ENCODE data around the gene ZCCHC14.
"Not testable (repeated sequence)": the region's sequence is repeated elsewhere in the genome, so short reads cannot be mapped to it uniquely, and the experiment has no call there.

ZCCHC14 gene

GRCh38 chr16:87380403-87380802 is 112.4 kb downstream of the ZCCHC14 start:
- Histone ChIP-seq H3K4me3 (ENCODE audit: low read length) (no peak overlapping the region), H3K27me3 (ENCODE audit: control insufficient read depth, insufficient read depth, low read length) (no peaks in the 10 kb centered on the region), H3K9ac (ENCODE audit: low read length) (no peak overlapping the region), H3K4me1 (ENCODE audit: control insufficient read depth, insufficient read depth, low read length) (peaks cover 19% of the 10 kb centered on the region), H3K27ac (ENCODE audit: low read depth, low read length) (peak overlapping the region; percentile 66), H3K36me3 (ENCODE audit: control insufficient read depth, insufficient read depth, low read length) (no peaks in the 10 kb centered on the region)

GRCh38 chr16:87379312-87379752 is 113.5 kb downstream of the ZCCHC14 start:
- H3K9ac ChIP-seq (ENCODE audit: low read length); H3K4me3 ChIP-seq (ENCODE audit: low read length); H3K27ac ChIP-seq (ENCODE audit: low read depth, low read length); H3K27me3 ChIP-seq (ENCODE audit: control insufficient read depth, insufficient read depth, low read length); H3K36me3 ChIP-seq (ENCODE audit: control insufficient read depth, insufficient read depth, low read length): not testable (repeated sequence)
- H3K4me1 ChIP-seq (ENCODE audit: control insufficient read depth, insufficient read depth, low read length) = peaks cover 19% of the 10 kb centered on the region

GRCh38 chr16:87376660-87377059 is 116.2 kb downstream of the ZCCHC14 start:
- H3K4me3 ChIP-seq (ENCODE audit: low read length) = no peak overlapping the region
- H3K27ac ChIP-seq (ENCODE audit: low read depth, low read length) = no peak overlapping the region
- peaks cover 15% of the 10 kb centered on the region for H3K4me1 ChIP-seq (ENCODE audit: control insufficient read depth, insufficient read depth, low read length)
- no peak overlapping the region for H3K9ac ChIP-seq (ENCODE audit: low read length)
- H3K36me3 ChIP-seq (ENCODE audit: control insufficient read depth, insufficient read depth, low read length) = no peaks in the 10 kb centered on the region
- no peaks in the 10 kb centered on the region for H3K27me3 ChIP-seq (ENCODE audit: control insufficient read depth, insufficient read depth, low read length)

GRCh38 chr16:87375426-87376135 is 117.2 kb downstream of the ZCCHC14 start:
- no peak overlapping the region for H3K27ac ChIP-seq (ENCODE audit: low read depth, low read length)
- H3K9ac ChIP-seq (ENCODE audit: low read length) = no peak overlapping the region
- H3K4me1 ChIP-seq (ENCODE audit: control insufficient read depth, insufficient read depth, low read length) = peaks cover 18% of the 10 kb centered on the region
- no peak overlapping the region for H3K4me3 ChIP-seq (ENCODE audit: low read length)
- no peaks in the 10 kb centered on the region for H3K36me3 ChIP-seq (ENCODE audit: control insufficient read depth, insufficient read depth, low read length)
- no peaks in the 10 kb centered on the region for H3K27me3 ChIP-seq (ENCODE audit: control insufficient read depth, insufficient read depth, low read length)

GRCh38 chr16:87374313-87374712 is 118.5 kb downstream of the ZCCHC14 start:
- Histone ChIP-seq H3K27ac (ENCODE audit: low read depth, low read length) (no peak overlapping the region), H3K36me3 (ENCODE audit: control insufficient read depth, insufficient read depth, low read length) (no peaks in the 10 kb centered on the region), H3K9ac (ENCODE audit: low read length) (no peak overlapping the region), H3K27me3 (ENCODE audit: control insufficient read depth, insufficient read depth, low read length) (no peaks in the 10 kb centered on the region), H3K4me1 (ENCODE audit: control insufficient read depth, insufficient read depth, low read length) (peaks cover 15% of the 10 kb centered on the region), H3K4me3 (ENCODE audit: low read length) (no peak overlapping the region)

GRCh38 chr16:87372305-87372704 is 120.5 kb downstream of the ZCCHC14 start:
- H3K27me3 ChIP-seq (ENCODE audit: control insufficient read depth, insufficient read depth, low read length) = no peaks in the 10 kb centered on the region
- H3K4me1 ChIP-seq (ENCODE audit: control insufficient read depth, insufficient read depth, low read length) = peaks cover 15% of the 10 kb centered on the region
- no peak overlapping the region for H3K4me3 ChIP-seq (ENCODE audit: low read length)
- H3K9ac ChIP-seq (ENCODE audit: low read length) = no peak overlapping the region
- no peaks in the 10 kb centered on the region for H3K36me3 ChIP-seq (ENCODE audit: control insufficient read depth, insufficient read depth, low read length)
- no peak overlapping the region for H3K27ac ChIP-seq (ENCODE audit: low read depth, low read length)

GRCh38 chr16:87371261-87371866 is 121.5 kb downstream of the ZCCHC14 start:
- no peaks in the 10 kb centered on the region for H3K27me3 ChIP-seq (ENCODE audit: control insufficient read depth, insufficient read depth, low read length)
- no peaks in the 10 kb centered on the region for H3K36me3 ChIP-seq (ENCODE audit: control insufficient read depth, insufficient read depth, low read length)
- no peak overlapping the region for H3K9ac ChIP-seq (ENCODE audit: low read length)
- H3K4me3 ChIP-seq (ENCODE audit: low read length) = peak overlapping the region; percentile 52
- H3K27ac ChIP-seq (ENCODE audit: low read depth, low read length) = peak overlapping the region; percentile 57
- H3K4me1 ChIP-seq (ENCODE audit: control insufficient read depth, insufficient read depth, low read length) = peaks cover 15% of the 10 kb centered on the region

GRCh38 chr16:87369796-87370719 is 122.8 kb downstream of the ZCCHC14 start:
- Histone ChIP-seq H3K27ac (ENCODE audit: low read depth, low read length) (no peak overlapping the region), H3K4me3 (ENCODE audit: low read length) (no peak overlapping the region), H3K9ac (ENCODE audit: low read length) (no peak overlapping the region), H3K4me1 (ENCODE audit: control insufficient read depth, insufficient read depth, low read length) (peaks cover 12% of the 10 kb centered on the region), H3K27me3 (ENCODE audit: control insufficient read depth, insufficient read depth, low read length) (no peaks in the 10 kb centered on the region), H3K36me3 (ENCODE audit: control insufficient read depth, insufficient read depth, low read length) (no peaks in the 10 kb centered on the region)

GRCh38 chr16:87369117-87369765 is 123.6 kb downstream of the ZCCHC14 start:
- Histone ChIP-seq H3K27me3 (ENCODE audit: control insufficient read depth, insufficient read depth, low read length) (no peaks in the 10 kb centered on the region), H3K4me3 (ENCODE audit: low read length) (no peak overlapping the region), H3K4me1 (ENCODE audit: control insufficient read depth, insufficient read depth, low read length) (peaks cover 17% of the 10 kb centered on the region), H3K27ac (ENCODE audit: low read depth, low read length) (no peak overlapping the region), H3K9ac (ENCODE audit: low read length) (no peak overlapping the region), H3K36me3 (ENCODE audit: control insufficient read depth, insufficient read depth, low read length) (no peaks in the 10 kb centered on the region)

- Histone ChIP-seq H3K4me1 (ENCODE audit: control insufficient read depth, insufficient read depth, low read length) (peaks cover 20% of the 10 kb centered on the region), H3K9ac (ENCODE audit: low read length) (no peak overlapping the region), H3K27me3 (ENCODE audit: control insufficient read depth, insufficient read depth, low read length) (no peaks in the 10 kb centered on the region), H3K36me3 (ENCODE audit: control insufficient read depth, insufficient read depth, low read length) (no peaks in the 10 kb centered on the region), H3K27ac (ENCODE audit: low read depth, low read length) (no peak overlapping the region), H3K4me3 (ENCODE audit: low read length) (no peak overlapping the region)
These were observed 124.6 kb downstream of the ZCCHC14 start for GRCh38 chr16:87368029-87368770.

GRCh38 chr16:87367529-87367928 is 125.3 kb downstream of the ZCCHC14 start:
- Histone ChIP-seq H3K4me1 (ENCODE audit: control insufficient read depth, insufficient read depth, low read length) (peaks cover 20% of the 10 kb centered on the region), H3K4me3 (ENCODE audit: low read length) (no peak overlapping the region), H3K9ac (ENCODE audit: low read length) (no peak overlapping the region), H3K27me3 (ENCODE audit: control insufficient read depth, insufficient read depth, low read length) (no peaks in the 10 kb centered on the region), H3K27ac (ENCODE audit: low read depth, low read length) (no peak overlapping the region), H3K36me3 (ENCODE audit: control insufficient read depth, insufficient read depth, low read length) (no peaks in the 10 kb centered on the region)

Measured in rectal smooth muscle tissue (tissue), 1 donor.